Measurements from ENCODE around the gene INAFM2.

The INAFM2 gene

DNA sequence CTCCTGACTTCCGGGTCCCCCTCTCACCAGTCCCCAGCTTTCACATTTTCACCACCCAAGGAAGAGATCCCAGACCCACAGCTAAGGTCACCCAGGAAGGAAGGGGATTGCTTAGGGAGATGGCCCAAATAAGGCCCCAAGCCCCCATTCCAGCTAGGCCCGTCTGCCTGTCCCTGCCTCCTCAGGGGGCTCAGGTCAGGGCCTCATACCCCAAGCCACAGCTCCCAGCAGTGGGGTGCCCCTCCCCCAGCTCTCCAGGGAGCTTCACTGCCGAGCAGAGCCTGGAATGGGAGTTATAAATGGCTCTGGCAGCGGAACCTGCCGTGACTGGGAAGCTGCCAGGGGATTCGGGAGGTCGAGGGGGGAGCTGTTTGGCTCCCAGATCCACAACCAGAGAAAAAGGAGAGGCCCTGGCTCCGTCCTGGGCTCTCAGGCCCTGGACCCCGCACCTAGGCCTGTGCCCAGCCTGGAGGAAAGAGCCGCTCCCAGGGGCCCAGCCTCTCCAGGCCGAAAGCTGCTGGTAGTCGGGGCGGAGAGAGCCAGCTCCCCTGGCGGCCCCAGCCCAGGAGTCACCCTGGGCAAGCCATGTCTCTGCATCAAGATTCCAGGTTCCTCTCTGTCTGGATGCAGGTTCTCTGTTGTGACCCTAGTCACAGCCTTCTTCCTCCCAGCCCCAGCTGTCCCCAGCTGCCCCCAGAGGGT lies 16.7 kb downstream of the INAFM2 start:
- H3K4me3 ChIP-seq (ENCODE audit: low read depth, low read length) = peak overlapping the region; percentile 58
- no peak for DNase-seq (ENCODE audit: low read depth, low spot score)
- TF ChIP-seq, protein P1, sequence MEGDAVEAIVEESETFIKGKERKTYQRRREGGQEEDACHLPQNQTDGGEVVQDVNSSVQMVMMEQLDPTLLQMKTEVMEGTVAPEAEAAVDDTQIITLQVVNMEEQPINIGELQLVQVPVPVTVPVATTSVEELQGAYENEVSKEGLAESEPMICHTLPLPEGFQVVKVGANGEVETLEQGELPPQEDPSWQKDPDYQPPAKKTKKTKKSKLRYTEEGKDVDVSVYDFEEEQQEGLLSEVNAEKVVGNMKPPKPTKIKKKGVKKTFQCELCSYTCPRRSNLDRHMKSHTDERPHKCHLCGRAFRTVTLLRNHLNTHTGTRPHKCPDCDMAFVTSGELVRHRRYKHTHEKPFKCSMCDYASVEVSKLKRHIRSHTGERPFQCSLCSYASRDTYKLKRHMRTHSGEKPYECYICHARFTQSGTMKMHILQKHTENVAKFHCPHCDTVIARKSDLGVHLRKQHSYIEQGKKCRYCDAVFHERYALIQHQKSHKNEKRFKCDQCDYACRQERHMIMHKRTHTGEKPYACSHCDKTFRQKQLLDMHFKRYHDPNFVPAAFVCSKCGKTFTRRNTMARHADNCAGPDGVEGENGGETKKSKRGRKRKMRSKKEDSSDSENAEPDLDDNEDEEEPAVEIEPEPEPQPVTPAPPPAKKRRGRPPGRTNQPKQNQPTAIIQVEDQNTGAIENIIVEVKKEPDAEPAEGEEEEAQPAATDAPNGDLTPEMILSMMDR (IDR thresholded peaks at IDR 0.05; ENCODE audit: insufficient read depth, low read length, missing control alignments) = no peak
- POLR2A ChIA-PET = interaction anchor here (0.6 to 5.2 kb wide), 5 partner anchors 11 to 1450 kb away, joined by 3 to 81 read pairs (median 5); partner anchors contain the start of gene INAFM2
- CTCF ChIA-PET = interaction anchor here (1.1 to 21.8 kb wide), 11 partner anchors 10 to 100 kb away, joined by 3 to 385 read pairs (median 60); partner anchors contain the start of genes ANKRD63, DISP2, INAFM2 and PHGR1

- ChIA-PET CTCF (interaction anchor here (0.8 to 21.8 kb wide), 10 partner anchors 12 to 166 kb away, joined by 4 to 385 read pairs (median 86); partner anchors contain the start of genes DISP2, INAFM2, PHGR1 and PLCB2), POLR2A (interaction anchor here (0.5 to 5.2 kb wide), 4 partner anchors 11 to 1450 kb away, joined by 3 to 81 read pairs (median 8); partner anchors contain the start of gene INAFM2)
- no peak for DNase-seq (ENCODE audit: low read depth, low spot score)
- TF ChIP-seq, protein P1 (IDR thresholded peaks at IDR 0.05; ENCODE audit: insufficient read depth, low read length, missing control alignments) = no peak
- H3K4me3 ChIP-seq (ENCODE audit: low read depth, low read length) = peak within 1 kb of the TSS; percentile 58
These were observed 17.4 kb downstream of the INAFM2 start, which contains the start of gene CCDC9B for GRCh38 chr15:40340740-40341400. CCDC9B (minus strand) TSS chr15:40340939; CDS start chr15:40340819, 120 bp downstream.

DNA sequence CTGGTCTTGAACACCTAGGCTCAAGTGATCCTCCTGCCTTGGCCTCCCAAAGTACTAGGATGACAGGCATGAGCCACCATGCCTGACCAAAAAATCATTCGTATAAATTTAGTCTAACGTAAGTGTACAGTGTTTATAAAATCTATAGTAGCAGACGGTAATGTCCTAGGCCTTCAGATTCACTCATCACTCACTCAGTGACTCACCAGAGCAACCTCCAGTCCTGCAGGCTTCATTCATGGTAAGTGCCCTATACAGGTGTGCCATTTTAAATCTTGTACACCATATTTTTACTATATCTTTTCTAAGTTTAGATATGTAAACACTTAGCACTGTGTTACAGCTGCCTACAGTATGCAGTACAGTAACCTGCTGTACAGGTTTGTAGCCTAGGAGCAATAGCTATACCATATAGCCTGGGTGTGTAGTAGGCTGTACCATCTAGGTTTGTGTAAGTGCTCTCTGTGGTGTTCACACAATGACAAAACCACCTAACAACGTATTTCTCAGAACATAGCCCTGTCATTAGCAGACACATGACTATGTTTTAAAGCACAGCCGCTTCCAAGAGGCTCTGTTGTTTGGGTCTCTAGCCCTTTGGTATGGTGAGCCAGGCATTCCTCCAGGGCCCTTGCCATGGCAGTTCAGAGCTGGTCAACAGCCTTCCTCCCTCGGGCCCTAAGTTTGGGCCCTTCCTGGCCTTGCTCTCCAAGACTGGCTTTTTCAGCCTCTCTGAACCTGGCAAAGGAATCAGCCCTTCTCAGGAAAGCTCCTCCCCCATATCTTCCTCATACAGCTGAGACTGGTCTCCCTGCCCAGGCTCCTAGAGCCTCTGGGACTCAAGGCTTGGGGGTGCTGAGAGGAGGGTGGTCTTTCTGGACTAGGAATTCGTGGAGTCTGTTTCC lies 19.2 kb downstream of the INAFM2 start:
- TF ChIP-seq, protein P1 (IDR thresholded peaks at IDR 0.05; ENCODE audit: insufficient read depth, low read length, missing control alignments) = no peak
- ChIA-PET CTCF (interaction anchor here (0.9 to 21.8 kb wide), 13 partner anchors 9 to 126 kb away, joined by 3 to 385 read pairs (median 34); partner anchors contain the start of genes DISP2, INAFM2, IVD and PHGR1), POLR2A (interaction anchor here (0.9 to 5.2 kb wide), 6 partner anchors 12 to 47 kb away, joined by 3 to 81 read pairs (median 4); partner anchors contain the start of gene DISP2)
- no peak overlapping the region for H3K4me3 ChIP-seq (ENCODE audit: low read depth, low read length)
- DNase-seq (ENCODE audit: low read depth, low spot score) = no peak

GRCh38 chr15:40343512-40343911 lies 20.0 kb downstream of the INAFM2 start:
- POLR2A ChIA-PET = interaction anchor here (0.9 to 1.5 kb wide), 7 partner anchors 10 to 62 kb away, joined by 3 to 4 read pairs (median 3); partner anchors contain the start of genes DISP2 and IVD
- CTCF ChIA-PET = interaction anchor here (0.9 to 21.8 kb wide), 26 partner anchors 7 to 126 kb away, joined by 3 to 385 read pairs (median 10); partner anchors contain the start of genes DISP2, INAFM2, IVD and PHGR1
- peak; percentile 94 for DNase-seq (ENCODE audit: low read depth, low spot score)
- no peak overlapping the region; the same call in 1 of the 2 replicates for H3K4me3 ChIP-seq (ENCODE audit: low read depth, low read length)
- TF ChIP-seq, protein P1 (IDR thresholded peaks at IDR 0.05; ENCODE audit: insufficient read depth, low read length, missing control alignments) = no peak

DNA sequence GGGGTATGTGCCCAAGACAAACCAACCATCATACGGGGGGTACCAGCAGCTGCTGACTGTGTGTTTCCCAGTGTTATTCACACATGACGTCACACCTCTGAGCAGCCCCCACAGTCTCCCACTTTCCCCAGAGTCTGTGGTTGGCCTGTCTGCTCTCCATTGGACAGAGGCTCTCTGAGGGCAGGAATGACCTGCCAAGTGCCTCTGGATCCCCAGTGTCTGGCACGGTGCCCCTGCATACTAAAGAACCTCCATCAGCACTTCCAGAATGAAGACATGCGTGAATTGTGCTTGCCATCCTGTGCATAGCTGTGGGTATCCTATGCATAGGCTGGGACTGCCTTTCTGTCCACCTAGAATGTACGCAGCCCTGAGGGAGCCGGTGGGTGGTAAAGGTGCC lies 20.7 kb downstream of the INAFM2 start:
- no peak overlapping the region for H3K4me3 ChIP-seq (ENCODE audit: low read depth, low read length)
- TF ChIP-seq, protein P1 (IDR thresholded peaks at IDR 0.05; ENCODE audit: insufficient read depth, low read length, missing control alignments) = no peak
- POLR2A ChIA-PET = interaction anchor here (1.0 to 1.5 kb wide), 4 partner anchors 10 to 61 kb away, joined by 3 to 4 read pairs (median 4); partner anchors contain the start of genes DISP2 and IVD

More for the DNA sequence above, 20.7 kb downstream of the INAFM2 start:
- no peak for DNase-seq (ENCODE audit: low read depth, low spot score)
- CTCF ChIA-PET = interaction anchor here (0.8 to 21.8 kb wide), 35 partner anchors 8 to 168 kb away, joined by 3 to 385 read pairs (median 6); partner anchors contain the start of genes DISP2, INAFM2, IVD and PHGR1
